GM23338 (cell line): ENCODE results near the gene SLC17A5.
"Not testable (repeated sequence)": the region's sequence is repeated elsewhere in the genome, so short reads cannot be mapped to it uniquely, and the experiment has no call there.

Experiments
- EZH2 ChIP-seq: fragments of 200-600 bp; sonication (generic); IDR thresholded peaks from one replicate; pipeline ENCODE4 v1.8.0; 2017; ENCODE audit warnings: antibody characterized with exemption, mild to moderate bottlenecking, low read depth; ENCODE audit not compliant: unreplicated experiment
- EZH2phosphoT487 ChIP-seq: fragments of 200-600 bp; sonication (generic); IDR thresholded peaks from one replicate; pipeline ENCODE4 v1.8.1; 2018; ENCODE audit warnings: antibody characterized with exemption; ENCODE audit not compliant: unreplicated experiment
- NANOG ChIP-seq: IDR thresholded peaks from 2 replicates; pipeline ENCODE4 v1.6.1; 2016; ENCODE audit warnings: antibody characterized with exemption, borderline replicate concordance
- POLR2AphosphoS5 ChIP-seq: IDR thresholded peaks from 2 replicates; pipeline ENCODE4 v1.6.1; 2016; ENCODE audit warnings: antibody characterized with exemption, low read depth
- ZNF114 ChIP-seq: fragments of 250-450 bp; sonication (Bioruptor Pico); IDR thresholded peaks from 2 replicates; pipeline ENCODE4 v1.5.0; 2020; ENCODE audit warnings: mild to moderate bottlenecking, moderate library complexity
- TF ChIP-seq, protein P1 (sequence below), 2 experiments: fragments of 200-600 bp in 1 of 2; sonication (generic) in 1 of 2; conservative IDR thresholded peaks; 2 replicates each; pipeline versions ENCODE4 v1.5.1 to v1.6.1; 2016 to 2017; ENCODE audit warnings: antibody characterized with exemption in 2 of 2, low read depth in 2 of 2, mild to moderate bottlenecking in 2 of 2, moderate library complexity in 1 of 2
- TF ChIP-seq, protein P2 (sequence below): fragments of 250-450 bp; sonication (Bioruptor Pico); IDR thresholded peaks from 2 replicates; pipeline ENCODE4 v1.5.0; 2020; ENCODE audit warnings: mild to moderate bottlenecking, moderate library complexity
- TF ChIP-seq, protein P3 (sequence below): IDR thresholded peaks from 2 replicates; pipeline ENCODE4 v1.6.1; 2016; ENCODE audit warnings: antibody characterized with exemption
- TF ChIP-seq, protein P4 (sequence below): IDR thresholded peaks from one replicate; pipeline ENCODE4 v1.6.1; 2018; ENCODE audit warnings: antibody characterized with exemption; ENCODE audit not compliant: unreplicated experiment

DNA sequence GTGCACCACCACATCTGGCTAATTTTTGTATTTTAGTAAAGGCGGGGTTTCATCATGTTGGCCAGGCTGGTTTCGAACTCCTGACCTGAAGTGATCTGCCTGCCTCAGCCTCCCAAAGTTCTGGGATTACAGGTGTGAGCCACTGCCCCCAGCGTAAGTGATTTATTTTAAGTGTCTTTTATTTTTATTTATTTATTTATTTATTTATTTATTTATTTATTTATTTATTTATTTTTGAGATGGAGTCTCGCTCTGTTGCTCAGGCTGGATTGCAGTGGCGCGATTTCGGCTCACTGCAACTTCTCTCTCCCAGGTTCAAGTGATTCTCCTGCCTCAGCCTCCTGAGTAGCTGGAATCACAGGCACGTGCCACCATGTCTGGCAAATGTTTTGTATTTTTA, 30.3 kb downstream of the SLC17A5 start:
- TF ChIP-seq, protein P1, sequence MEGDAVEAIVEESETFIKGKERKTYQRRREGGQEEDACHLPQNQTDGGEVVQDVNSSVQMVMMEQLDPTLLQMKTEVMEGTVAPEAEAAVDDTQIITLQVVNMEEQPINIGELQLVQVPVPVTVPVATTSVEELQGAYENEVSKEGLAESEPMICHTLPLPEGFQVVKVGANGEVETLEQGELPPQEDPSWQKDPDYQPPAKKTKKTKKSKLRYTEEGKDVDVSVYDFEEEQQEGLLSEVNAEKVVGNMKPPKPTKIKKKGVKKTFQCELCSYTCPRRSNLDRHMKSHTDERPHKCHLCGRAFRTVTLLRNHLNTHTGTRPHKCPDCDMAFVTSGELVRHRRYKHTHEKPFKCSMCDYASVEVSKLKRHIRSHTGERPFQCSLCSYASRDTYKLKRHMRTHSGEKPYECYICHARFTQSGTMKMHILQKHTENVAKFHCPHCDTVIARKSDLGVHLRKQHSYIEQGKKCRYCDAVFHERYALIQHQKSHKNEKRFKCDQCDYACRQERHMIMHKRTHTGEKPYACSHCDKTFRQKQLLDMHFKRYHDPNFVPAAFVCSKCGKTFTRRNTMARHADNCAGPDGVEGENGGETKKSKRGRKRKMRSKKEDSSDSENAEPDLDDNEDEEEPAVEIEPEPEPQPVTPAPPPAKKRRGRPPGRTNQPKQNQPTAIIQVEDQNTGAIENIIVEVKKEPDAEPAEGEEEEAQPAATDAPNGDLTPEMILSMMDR (conservative IDR thresholded peaks at IDR 0.05; ENCODE audit: low read depth in 2 of 2), result not testable (repeated sequence)
- TF ChIP-seq POLR2AphosphoS5, EZH2, EZH2phosphoT487, NANOG, ZNF114: not testable (repeated sequence)
- TF ChIP-seq, protein P2, sequence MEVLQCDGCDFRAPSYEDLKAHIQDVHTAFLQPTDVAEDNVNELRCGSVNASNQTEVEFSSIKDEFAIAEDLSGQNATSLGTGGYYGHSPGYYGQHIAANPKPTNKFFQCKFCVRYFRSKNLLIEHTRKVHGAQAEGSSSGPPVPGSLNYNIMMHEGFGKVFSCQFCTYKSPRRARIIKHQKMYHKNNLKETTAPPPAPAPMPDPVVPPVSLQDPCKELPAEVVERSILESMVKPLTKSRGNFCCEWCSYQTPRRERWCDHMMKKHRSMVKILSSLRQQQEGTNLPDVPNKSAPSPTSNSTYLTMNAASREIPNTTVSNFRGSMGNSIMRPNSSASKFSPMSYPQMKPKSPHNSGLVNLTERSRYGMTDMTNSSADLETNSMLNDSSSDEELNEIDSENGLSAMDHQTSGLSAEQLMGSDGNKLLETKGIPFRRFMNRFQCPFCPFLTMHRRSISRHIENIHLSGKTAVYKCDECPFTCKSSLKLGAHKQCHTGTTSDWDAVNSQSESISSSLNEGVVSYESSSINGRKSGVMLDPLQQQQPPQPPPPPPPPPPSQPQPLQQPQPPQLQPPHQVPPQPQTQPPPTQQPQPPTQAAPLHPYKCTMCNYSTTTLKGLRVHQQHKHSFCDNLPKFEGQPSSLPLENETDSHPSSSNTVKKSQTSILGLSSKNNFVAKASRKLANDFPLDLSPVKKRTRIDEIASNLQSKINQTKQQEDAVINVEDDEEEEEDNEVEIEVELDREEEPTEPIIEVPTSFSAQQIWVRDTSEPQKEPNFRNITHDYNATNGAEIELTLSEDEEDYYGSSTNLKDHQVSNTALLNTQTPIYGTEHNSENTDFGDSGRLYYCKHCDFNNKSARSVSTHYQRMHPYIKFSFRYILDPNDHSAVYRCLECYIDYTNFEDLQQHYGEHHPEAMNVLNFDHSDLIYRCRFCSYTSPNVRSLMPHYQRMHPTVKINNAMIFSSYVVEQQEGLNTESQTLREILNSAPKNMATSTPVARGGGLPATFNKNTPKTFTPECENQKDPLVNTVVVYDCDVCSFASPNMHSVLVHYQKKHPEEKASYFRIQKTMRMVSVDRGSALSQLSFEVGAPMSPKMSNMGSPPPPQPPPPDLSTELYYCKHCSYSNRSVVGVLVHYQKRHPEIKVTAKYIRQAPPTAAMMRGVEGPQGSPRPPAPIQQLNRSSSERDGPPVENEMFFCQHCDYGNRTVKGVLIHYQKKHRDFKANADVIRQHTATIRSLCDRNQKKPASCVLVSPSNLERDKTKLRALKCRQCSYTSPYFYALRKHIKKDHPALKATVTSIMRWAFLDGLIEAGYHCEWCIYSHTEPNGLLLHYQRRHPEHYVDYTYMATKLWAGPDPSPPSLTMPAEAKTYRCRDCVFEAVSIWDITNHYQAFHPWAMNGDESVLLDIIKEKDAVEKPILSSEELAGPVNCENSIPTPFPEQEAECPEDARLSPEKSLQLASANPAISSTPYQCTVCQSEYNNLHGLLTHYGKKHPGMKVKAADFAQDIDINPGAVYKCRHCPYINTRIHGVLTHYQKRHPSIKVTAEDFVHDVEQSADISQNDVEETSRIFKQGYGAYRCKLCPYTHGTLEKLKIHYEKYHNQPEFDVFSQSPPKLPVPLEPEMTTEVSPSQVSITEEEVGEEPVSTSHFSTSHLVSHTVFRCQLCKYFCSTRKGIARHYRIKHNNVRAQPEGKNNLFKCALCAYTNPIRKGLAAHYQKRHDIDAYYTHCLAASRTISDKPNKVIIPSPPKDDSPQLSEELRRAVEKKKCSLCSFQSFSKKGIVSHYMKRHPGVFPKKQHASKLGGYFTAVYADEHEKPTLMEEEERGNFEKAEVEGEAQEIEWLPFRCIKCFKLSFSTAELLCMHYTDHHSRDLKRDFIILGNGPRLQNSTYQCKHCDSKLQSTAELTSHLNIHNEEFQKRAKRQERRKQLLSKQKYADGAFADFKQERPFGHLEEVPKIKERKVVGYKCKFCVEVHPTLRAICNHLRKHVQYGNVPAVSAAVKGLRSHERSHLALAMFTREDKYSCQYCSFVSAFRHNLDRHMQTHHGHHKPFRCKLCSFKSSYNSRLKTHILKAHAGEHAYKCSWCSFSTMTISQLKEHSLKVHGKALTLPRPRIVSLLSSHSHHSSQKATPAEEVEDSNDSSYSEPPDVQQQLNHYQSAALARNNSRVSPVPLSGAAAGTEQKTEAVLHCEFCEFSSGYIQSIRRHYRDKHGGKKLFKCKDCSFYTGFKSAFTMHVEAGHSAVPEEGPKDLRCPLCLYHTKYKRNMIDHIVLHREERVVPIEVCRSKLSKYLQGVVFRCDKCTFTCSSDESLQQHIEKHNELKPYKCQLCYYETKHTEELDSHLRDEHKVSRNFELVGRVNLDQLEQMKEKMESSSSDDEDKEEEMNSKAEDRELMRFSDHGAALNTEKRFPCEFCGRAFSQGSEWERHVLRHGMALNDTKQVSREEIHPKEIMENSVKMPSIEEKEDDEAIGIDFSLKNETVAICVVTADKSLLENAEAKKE (CRISPR knock-in tag), result not testable (repeated sequence)
- TF ChIP-seq, protein P3, sequence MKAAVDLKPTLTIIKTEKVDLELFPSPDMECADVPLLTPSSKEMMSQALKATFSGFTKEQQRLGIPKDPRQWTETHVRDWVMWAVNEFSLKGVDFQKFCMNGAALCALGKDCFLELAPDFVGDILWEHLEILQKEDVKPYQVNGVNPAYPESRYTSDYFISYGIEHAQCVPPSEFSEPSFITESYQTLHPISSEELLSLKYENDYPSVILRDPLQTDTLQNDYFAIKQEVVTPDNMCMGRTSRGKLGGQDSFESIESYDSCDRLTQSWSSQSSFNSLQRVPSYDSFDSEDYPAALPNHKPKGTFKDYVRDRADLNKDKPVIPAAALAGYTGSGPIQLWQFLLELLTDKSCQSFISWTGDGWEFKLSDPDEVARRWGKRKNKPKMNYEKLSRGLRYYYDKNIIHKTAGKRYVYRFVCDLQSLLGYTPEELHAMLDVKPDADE, result not testable (repeated sequence)
- TF ChIP-seq, protein P4, sequence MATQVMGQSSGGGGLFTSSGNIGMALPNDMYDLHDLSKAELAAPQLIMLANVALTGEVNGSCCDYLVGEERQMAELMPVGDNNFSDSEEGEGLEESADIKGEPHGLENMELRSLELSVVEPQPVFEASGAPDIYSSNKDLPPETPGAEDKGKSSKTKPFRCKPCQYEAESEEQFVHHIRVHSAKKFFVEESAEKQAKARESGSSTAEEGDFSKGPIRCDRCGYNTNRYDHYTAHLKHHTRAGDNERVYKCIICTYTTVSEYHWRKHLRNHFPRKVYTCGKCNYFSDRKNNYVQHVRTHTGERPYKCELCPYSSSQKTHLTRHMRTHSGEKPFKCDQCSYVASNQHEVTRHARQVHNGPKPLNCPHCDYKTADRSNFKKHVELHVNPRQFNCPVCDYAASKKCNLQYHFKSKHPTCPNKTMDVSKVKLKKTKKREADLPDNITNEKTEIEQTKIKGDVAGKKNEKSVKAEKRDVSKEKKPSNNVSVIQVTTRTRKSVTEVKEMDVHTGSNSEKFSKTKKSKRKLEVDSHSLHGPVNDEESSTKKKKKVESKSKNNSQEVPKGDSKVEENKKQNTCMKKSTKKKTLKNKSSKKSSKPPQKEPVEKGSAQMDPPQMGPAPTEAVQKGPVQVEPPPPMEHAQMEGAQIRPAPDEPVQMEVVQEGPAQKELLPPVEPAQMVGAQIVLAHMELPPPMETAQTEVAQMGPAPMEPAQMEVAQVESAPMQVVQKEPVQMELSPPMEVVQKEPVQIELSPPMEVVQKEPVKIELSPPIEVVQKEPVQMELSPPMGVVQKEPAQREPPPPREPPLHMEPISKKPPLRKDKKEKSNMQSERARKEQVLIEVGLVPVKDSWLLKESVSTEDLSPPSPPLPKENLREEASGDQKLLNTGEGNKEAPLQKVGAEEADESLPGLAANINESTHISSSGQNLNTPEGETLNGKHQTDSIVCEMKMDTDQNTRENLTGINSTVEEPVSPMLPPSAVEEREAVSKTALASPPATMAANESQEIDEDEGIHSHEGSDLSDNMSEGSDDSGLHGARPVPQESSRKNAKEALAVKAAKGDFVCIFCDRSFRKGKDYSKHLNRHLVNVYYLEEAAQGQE, result not testable (repeated sequence)
